Type B pancreatic cell (in vitro differentiated cells): ENCODE measurements around the gene ELF2. TPM values are rescaled to one million over a fixed set of nuclear protein-coding genes. Genes with fewer than 3 reads are reported as not detected.

ENCODE experiments used
- DNase-seq: peaks from one replicate; pipeline ENCODE4 v3.0.0; 2021; ENCODE audit warnings: mixed read lengths; ENCODE audit not compliant: unreplicated experiment; ENCODE audit errors: extremely low spot score
- H3K27ac Mint-ChIP-seq: 2 replicates; pipeline ENCODE4 v1.8.0; 2021; ENCODE audit warnings: mild to moderate bottlenecking, mixed read lengths
- H3K27me3 Mint-ChIP-seq: 2 replicates; pipeline ENCODE4 v1.8.0; 2021; ENCODE audit warnings: mixed read lengths
- H3K36me3 Mint-ChIP-seq: 2 replicates; pipeline ENCODE4 v1.8.0; 2021; ENCODE audit warnings: mixed read lengths
- H3K4me1 Mint-ChIP-seq: one replicate; pipeline ENCODE4 v1.8.0; 2021; ENCODE audit warnings: mixed read lengths; ENCODE audit not compliant: unreplicated experiment
- H3K4me3 Mint-ChIP-seq: 2 replicates; pipeline ENCODE4 v1.8.0; 2021; ENCODE audit warnings: mild to moderate bottlenecking, mixed read lengths
- H3K9me3 Mint-ChIP-seq: 2 replicates; pipeline ENCODE4 v1.8.0; 2021; ENCODE audit warnings: mixed read lengths
- total RNA-seq: library from RNA; stranded (reverse); gene quantifications from 2 replicates; pipeline ENCODE4 v1.2.1, GENCODE V29; 2021; ENCODE audit warnings: low replicate concordance
- TF ChIP-seq, protein P1 (sequence below): fragments of 200-600 bp; sonication (generic); conservative IDR thresholded peaks from 2 replicates; pipeline ENCODE4 v1.5.0; 2021; ENCODE audit warnings: antibody characterized with exemption, mild to moderate bottlenecking

The ELF2 gene
- total RNA-seq, 1 donor from 2014 or later: 42.1 TPM

GRCh38 chr4:139154538-139154937, 22.5 kb downstream of the ELF2 start:
- TF ChIP-seq, protein P1, sequence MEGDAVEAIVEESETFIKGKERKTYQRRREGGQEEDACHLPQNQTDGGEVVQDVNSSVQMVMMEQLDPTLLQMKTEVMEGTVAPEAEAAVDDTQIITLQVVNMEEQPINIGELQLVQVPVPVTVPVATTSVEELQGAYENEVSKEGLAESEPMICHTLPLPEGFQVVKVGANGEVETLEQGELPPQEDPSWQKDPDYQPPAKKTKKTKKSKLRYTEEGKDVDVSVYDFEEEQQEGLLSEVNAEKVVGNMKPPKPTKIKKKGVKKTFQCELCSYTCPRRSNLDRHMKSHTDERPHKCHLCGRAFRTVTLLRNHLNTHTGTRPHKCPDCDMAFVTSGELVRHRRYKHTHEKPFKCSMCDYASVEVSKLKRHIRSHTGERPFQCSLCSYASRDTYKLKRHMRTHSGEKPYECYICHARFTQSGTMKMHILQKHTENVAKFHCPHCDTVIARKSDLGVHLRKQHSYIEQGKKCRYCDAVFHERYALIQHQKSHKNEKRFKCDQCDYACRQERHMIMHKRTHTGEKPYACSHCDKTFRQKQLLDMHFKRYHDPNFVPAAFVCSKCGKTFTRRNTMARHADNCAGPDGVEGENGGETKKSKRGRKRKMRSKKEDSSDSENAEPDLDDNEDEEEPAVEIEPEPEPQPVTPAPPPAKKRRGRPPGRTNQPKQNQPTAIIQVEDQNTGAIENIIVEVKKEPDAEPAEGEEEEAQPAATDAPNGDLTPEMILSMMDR: no peak
- Mint-ChIP-seq H3K36me3 (peaks cover 5% of the 10 kb centered on the region), H3K27ac (peak overlapping the region; percentile 25), H3K27me3 (no peaks in the 10 kb centered on the region), H3K4me1 (peaks cover 22% of the 10 kb centered on the region), H3K4me3 (peak overlapping the region; percentile 1), H3K9me3 (no peaks in the 10 kb centered on the region)
- DNase-seq: no peak

DNA sequence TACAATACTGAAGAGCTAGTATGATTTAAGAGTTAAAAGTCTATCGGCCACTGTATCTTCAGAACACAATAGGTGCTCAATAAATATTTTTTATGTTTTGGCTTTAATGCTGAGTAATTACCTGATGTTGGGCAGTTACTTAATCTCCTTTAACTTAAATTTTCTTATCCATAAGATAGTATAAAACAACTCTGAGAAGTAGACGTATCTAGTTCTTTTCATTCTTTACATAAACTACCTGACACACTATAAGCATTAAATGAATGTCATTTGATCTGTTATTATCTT, 22.9 kb downstream of the ELF2 start:
- Mint-ChIP-seq H3K27ac (peak overlapping the region; percentile 35), H3K4me3 (no peak overlapping the region), H3K9me3 (no peaks in the 10 kb centered on the region), H3K4me1 (peaks cover 17% of the 10 kb centered on the region), H3K27me3 (no peaks in the 10 kb centered on the region), H3K36me3 (peaks cover 1% of the 10 kb centered on the region)
- no peak for DNase-seq
- TF ChIP-seq, protein P1: no peak

DNA sequence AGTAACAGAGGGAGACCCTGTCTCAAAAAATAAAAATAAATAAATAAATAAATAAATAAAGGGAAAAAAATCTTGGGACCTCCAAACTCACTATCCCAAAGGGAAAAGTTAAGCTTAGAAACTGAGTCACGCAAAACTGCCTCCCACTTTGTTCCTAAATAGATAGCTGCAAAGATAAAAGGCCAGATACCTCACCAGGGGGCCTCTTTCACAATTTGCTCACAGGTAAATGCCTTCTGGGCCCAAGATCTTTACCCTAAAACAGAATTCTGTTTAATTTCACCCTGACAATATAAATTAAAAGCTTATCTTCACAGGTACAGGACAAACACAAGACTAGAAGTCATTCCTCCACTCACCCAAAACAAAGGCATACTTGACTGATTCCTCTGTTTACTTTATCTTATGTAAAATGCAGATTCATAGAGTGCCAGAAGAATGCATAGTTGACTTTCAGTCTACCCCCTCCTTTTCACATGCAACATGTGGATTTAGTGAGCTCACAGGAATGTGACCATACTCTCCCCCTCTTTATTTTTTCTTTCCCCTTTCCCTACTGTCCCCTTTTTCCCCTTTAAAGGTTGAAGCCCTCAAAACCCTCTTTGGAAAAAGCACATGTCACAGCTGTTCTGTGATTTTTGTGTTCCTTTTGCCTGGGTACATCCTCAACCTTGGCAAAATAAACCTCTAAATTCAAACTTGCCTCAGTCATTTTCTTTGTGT, 23.4 kb downstream of the ELF2 start:
- Mint-ChIP-seq H3K4me3 (peak overlapping the region; percentile 16), H3K4me1 (peaks cover 16% of the 10 kb centered on the region), H3K9me3 (no peaks in the 10 kb centered on the region), H3K27ac (peak overlapping the region; percentile 35), H3K36me3 (no peaks in the 10 kb centered on the region), H3K27me3 (no peaks in the 10 kb centered on the region)
- no peak for DNase-seq
- TF ChIP-seq, protein P1: no peak

DNA sequence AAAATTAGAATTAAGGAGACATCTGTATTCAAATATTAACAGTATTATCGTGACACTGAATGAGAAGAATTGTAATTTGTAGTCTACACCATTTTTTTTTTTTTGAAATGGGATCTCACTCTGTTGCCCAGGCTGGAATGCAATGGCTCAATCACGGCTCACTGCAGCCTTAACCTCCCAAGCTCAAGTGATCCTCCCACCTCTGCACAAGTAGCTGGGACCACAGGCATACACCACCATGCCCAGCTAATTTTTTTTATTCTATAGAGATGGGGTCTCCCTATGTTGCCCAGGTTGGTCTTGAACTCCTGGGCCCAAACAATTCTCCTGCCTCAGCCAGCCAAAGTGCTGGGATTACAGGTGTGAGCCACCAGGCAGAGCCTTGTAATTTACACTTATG, 24.8 kb downstream of the ELF2 start:
- Mint-ChIP-seq H3K4me3 (no peak overlapping the region), H3K36me3 (peaks cover under 1% of the 10 kb centered on the region), H3K9me3 (no peaks in the 10 kb centered on the region), H3K4me1 (peaks cover 16% of the 10 kb centered on the region), H3K27me3 (no peaks in the 10 kb centered on the region), H3K27ac (no peak overlapping the region)
- TF ChIP-seq, protein P1: no peak
- DNase-seq: no peak

- H3K4me1 Mint-ChIP-seq: peaks cover 3% of the 10 kb centered on the region
- H3K27ac Mint-ChIP-seq: no peak overlapping the region
- no peak overlapping the region for H3K4me3 Mint-ChIP-seq
- no peak for DNase-seq
- H3K36me3 Mint-ChIP-seq: peaks cover 5% of the 10 kb centered on the region
- peaks cover 4% of the 10 kb centered on the region for H3K9me3 Mint-ChIP-seq
- H3K27me3 Mint-ChIP-seq: no peaks in the 10 kb centered on the region
- TF ChIP-seq, protein P1: no peak
Observed at GRCh38 chr4:139146926-139147629, 29.9 kb downstream of the ELF2 start.
